IPS DF 6.9 (cell line): Measurements from ENCODE around the gene PRPF18.

Source experiments
- DNase-seq: peaks from one replicate; pipeline ENCODE4 v3.0.0-alpha.2; 2013; ENCODE audit warnings: low read depth, low spot score
- H3K27ac ChIP-seq: one replicate; pipeline ENCODE4 v1.5.1; 2013; ENCODE audit warnings: low read length, control low read depth
- H3K27me3 ChIP-seq: 2 replicates; pipeline ENCODE4 v1.6.1; 2013; ENCODE audit warnings: mild to moderate bottlenecking, low read length; ENCODE audit not compliant: control insufficient read depth, insufficient read depth
- H3K36me3 ChIP-seq: 2 replicates; pipeline ENCODE4 v1.6.1; 2013; ENCODE audit warnings: low read length; ENCODE audit not compliant: control insufficient read depth, insufficient read depth
- H3K4me1 ChIP-seq: 2 replicates; pipeline ENCODE4 v1.6.1; 2013; ENCODE audit warnings: low read length; ENCODE audit not compliant: control insufficient read depth, insufficient read depth
- H3K4me3 ChIP-seq: 2 replicates; pipeline ENCODE4 v1.5.1; 2013; ENCODE audit warnings: mild to moderate bottlenecking, low read length
- H3K9me3 ChIP-seq: 2 replicates; pipeline ENCODE4 v1.6.1; 2013; ENCODE audit warnings: low read length, inconsistent platforms; ENCODE audit not compliant: control insufficient read depth, insufficient read depth
- WGBS: extraction: QIAGEN DNeasy Blood & Tissue Kit; methylation state at CpG from one replicate; pipeline ENCODE4 v1.1.7; 2013; ENCODE audit warnings: mixed read lengths, missing lambda C conversion rate; ENCODE audit not compliant: insufficient read length, insufficient coverage; 5-methylcytosine and 5-hydroxymethylcytosine counted together

The PRPF18 gene

GRCh38 chr10:13627459-13628310 is 40.9 kb downstream of the PRPF18 start:
- H3K27ac ChIP-seq = no peak overlapping the region
- no CpG with 5 or more reads among the region's 7 CpGs for WGBS
- H3K9me3 ChIP-seq = no peaks in the 10 kb centered on the region
- H3K36me3 ChIP-seq = no peaks in the 10 kb centered on the region
- no peaks in the 10 kb centered on the region; the same call in 1 of the 2 replicates for H3K4me1 ChIP-seq
- no peak for DNase-seq
- H3K27me3 ChIP-seq = no peaks in the 10 kb centered on the region
- no peak overlapping the region for H3K4me3 ChIP-seq

GRCh38 chr10:13628661-13629060 is 41.9 kb downstream of the PRPF18 start:
- Histone ChIP-seq H3K4me3 (no peak overlapping the region), H3K27me3 (no peaks in the 10 kb centered on the region), H3K27ac (no peak overlapping the region), H3K36me3 (no peaks in the 10 kb centered on the region), H3K4me1 (no peaks in the 10 kb centered on the region; the same call in 1 of the 2 replicates), H3K9me3 (no peaks in the 10 kb centered on the region)
- DNase-seq = no peak
- 100% methylated on average over 1 of the region's 7 CpGs for WGBS

- Histone ChIP-seq H3K27ac (no peak overlapping the region), H3K9me3 (no peaks in the 10 kb centered on the region), H3K27me3 (no peaks in the 10 kb centered on the region), H3K4me3 (no peak overlapping the region), H3K4me1 (no peaks in the 10 kb centered on the region; the same call in 1 of the 2 replicates), H3K36me3 (no peaks in the 10 kb centered on the region)
- no peak for DNase-seq
- WGBS = no CpG with 5 or more reads among the region's 2 CpGs
These were observed 42.4 kb downstream of the PRPF18 start for GRCh38 chr10:13629116-13629515.

- Histone ChIP-seq H3K9me3 (no peaks in the 10 kb centered on the region), H3K4me3 (no peak overlapping the region), H3K36me3 (no peaks in the 10 kb centered on the region), H3K27me3 (no peaks in the 10 kb centered on the region), H3K4me1 (no peaks in the 10 kb centered on the region; the same call in 1 of the 2 replicates), H3K27ac (no peak overlapping the region)
- no peak for DNase-seq
These were observed 43.5 kb downstream of the PRPF18 start for GRCh38 chr10:13630231-13630630.

GRCh38 chr10:13631594-13631993 is 44.8 kb downstream of the PRPF18 start:
- WGBS = no CpG with 5 or more reads among the region's 6 CpGs
- H3K9me3 ChIP-seq = no peaks in the 10 kb centered on the region
- no peak overlapping the region for H3K4me3 ChIP-seq
- H3K27ac ChIP-seq = no peak overlapping the region
- no peaks in the 10 kb centered on the region for H3K27me3 ChIP-seq
- no peak for DNase-seq
- no peaks in the 10 kb centered on the region; the same call in 1 of the 2 replicates for H3K4me1 ChIP-seq
- H3K36me3 ChIP-seq = no peaks in the 10 kb centered on the region

GRCh38 chr10:13632440-13632839 is 45.7 kb downstream of the PRPF18 start:
- Histone ChIP-seq H3K9me3 (no peaks in the 10 kb centered on the region), H3K27ac (no peak overlapping the region), H3K27me3 (no peaks in the 10 kb centered on the region), H3K4me1 (no peaks in the 10 kb centered on the region; the same call in 1 of the 2 replicates), H3K4me3 (no peak overlapping the region), H3K36me3 (no peaks in the 10 kb centered on the region)
- WGBS = no CpG with 5 or more reads among the region's 3 CpGs
- no peak for DNase-seq

GRCh38 chr10:13632884-13633440 is 46.2 kb downstream of the PRPF18 start:
- no peaks in the 10 kb centered on the region for H3K9me3 ChIP-seq
- WGBS = no CpG with 5 or more reads among the region's 5 CpGs
- no peak overlapping the region for H3K27ac ChIP-seq
- H3K4me1 ChIP-seq = no peaks in the 10 kb centered on the region
- no peak overlapping the region for H3K4me3 ChIP-seq
- no peaks in the 10 kb centered on the region for H3K36me3 ChIP-seq
- no peaks in the 10 kb centered on the region for H3K27me3 ChIP-seq
- DNase-seq = no peak

- WGBS = no CpG with 5 or more reads among the region's 7 CpGs
- no peak overlapping the region for H3K4me3 ChIP-seq
- no peak overlapping the region for H3K27ac ChIP-seq
- no peaks in the 10 kb centered on the region for H3K27me3 ChIP-seq
- DNase-seq = no peak
- no peaks in the 10 kb centered on the region for H3K36me3 ChIP-seq
- no peaks in the 10 kb centered on the region for H3K4me1 ChIP-seq
- no peaks in the 10 kb centered on the region for H3K9me3 ChIP-seq
These were observed 46.9 kb downstream of the PRPF18 start for GRCh38 chr10:13633689-13634088.

- Histone ChIP-seq H3K27ac (no peak overlapping the region), H3K9me3 (no peaks in the 10 kb centered on the region), H3K27me3 (no peaks in the 10 kb centered on the region), H3K4me3 (no peak overlapping the region), H3K36me3 (no peaks in the 10 kb centered on the region), H3K4me1 (no peaks in the 10 kb centered on the region)
- no peak for DNase-seq
- WGBS = no CpG with 5 or more reads among the region's 6 CpGs
These were observed 47.4 kb downstream of the PRPF18 start for GRCh38 chr10:13634207-13634606.

GRCh38 chr10:13636776-13637175 is 50.0 kb downstream of the PRPF18 start:
- H3K27ac ChIP-seq = no peak overlapping the region

More at GRCh38 chr10:13636776-13637175, 50.0 kb downstream of the PRPF18 start:
- DNase-seq = no peak
- Histone ChIP-seq H3K4me1 (no peaks in the 10 kb centered on the region), H3K4me3 (no peak overlapping the region), H3K27me3 (no peaks in the 10 kb centered on the region), H3K36me3 (no peaks in the 10 kb centered on the region), H3K9me3 (no peaks in the 10 kb centered on the region)
- WGBS = no CpG with 5 or more reads among the region's 4 CpGs
